Neural progenitor cell (in vitro differentiated cells): ENCODE data around the gene CACNB4. TPM values are rescaled to one million over a fixed set of nuclear protein-coding genes. Genes with fewer than 3 reads are reported as not detected.
A peak's percentile ranks its signal among the peaks of the same experiment; 100 is the strongest.
"Not testable (repeated sequence)": the region's sequence is repeated elsewhere in the genome, so short reads cannot be mapped to it uniquely, and the experiment has no call there.

Source experiments
- DNase-seq: peaks from one replicate; pipeline ENCODE4 v3.0.0-alpha.2; 2016; ENCODE audit warnings: low spot score
- H2AFZ ChIP-seq: fragments of 200-600 bp; sonication (generic); replicated peaks from 2 replicates; pipeline ENCODE4 v1.6.1; 2016; ENCODE audit warnings: antibody characterized with exemption
- H3F3A ChIP-seq: fragments of 200-600 bp; sonication (generic); 2 replicates; pipeline ENCODE4 v1.6.1; 2016; ENCODE audit warnings: antibody characterized with exemption, low read depth
- H3K27ac ChIP-seq: fragments of 200-600 bp; sonication (generic); 2 replicates; pipeline ENCODE4 v1.5.1; 2016; ENCODE audit warnings: mild to moderate bottlenecking
- H3K27me3 ChIP-seq: fragments of 200-600 bp; sonication (generic); 2 replicates; pipeline ENCODE4 v1.6.1; 2016; ENCODE audit warnings: mild to moderate bottlenecking, moderate library complexity
- H3K36me3 ChIP-seq: fragments of 200-600 bp; sonication (generic); 2 replicates; pipeline ENCODE4 v1.5.1; 2016
- H3K4me1 ChIP-seq: fragments of 200-600 bp; sonication (generic); 2 replicates; pipeline ENCODE4 v1.6.1; 2016; ENCODE audit warnings: mixed run types
- H3K4me2 ChIP-seq: fragments of 200-600 bp; sonication (generic); 2 replicates; pipeline ENCODE4 v1.6.1; 2016
- H3K4me3 ChIP-seq: fragments of 200-600 bp; sonication (generic); 2 replicates; pipeline ENCODE4 v1.5.1; 2016
- H3K79me2 ChIP-seq: fragments of 200-600 bp; sonication (generic); 2 replicates; pipeline ENCODE4 v1.6.1; 2016; ENCODE audit warnings: low read depth
- H3K9ac ChIP-seq: fragments of 200-600 bp; sonication (generic); 2 replicates; pipeline ENCODE4 v1.6.1; 2016
- H3K9me3 ChIP-seq: fragments of 200-600 bp; sonication (generic); 2 replicates; pipeline ENCODE4 v1.5.1; 2016; ENCODE audit warnings: low read depth
- H4K20me1 ChIP-seq: fragments of 200-600 bp; sonication (generic); 2 replicates; pipeline ENCODE4 v1.6.1; 2016; ENCODE audit warnings: low read depth
- H3K27ac Mint-ChIP-seq: 3 replicates; pipeline ENCODE4 v1.8.0; 2021; ENCODE audit warnings: mixed read lengths
- H3K27me3 Mint-ChIP-seq: 2 replicates; pipeline ENCODE4 v1.8.0; 2022; ENCODE audit warnings: low read depth, mild to moderate bottlenecking, inconsistent platforms, moderate library complexity, mixed read lengths; ENCODE audit not compliant: insufficient read depth
- H3K36me3 Mint-ChIP-seq: 3 replicates; pipeline ENCODE4 v1.8.0; 2021; ENCODE audit warnings: mixed read lengths
- H3K4me1 Mint-ChIP-seq: 3 replicates; pipeline ENCODE4 v1.8.0; 2021; ENCODE audit warnings: mixed read lengths
- H3K4me3 Mint-ChIP-seq: 3 replicates; pipeline ENCODE4 v1.8.0; 2021; ENCODE audit warnings: mild to moderate bottlenecking, moderate library complexity, mixed read lengths
- H3K9me3 Mint-ChIP-seq: 3 replicates; pipeline ENCODE4 v1.8.0; 2020; ENCODE audit warnings: mixed read lengths
- EZH2 ChIP-seq: fragments of 200-600 bp; sonication (generic); IDR thresholded peaks from 2 replicates; pipeline ENCODE4 v1.6.1; 2017; ENCODE audit warnings: antibody characterized with exemption, mild to moderate bottlenecking, moderate library complexity
- EZH2phosphoT487 ChIP-seq: fragments of 200-600 bp; sonication (generic); IDR thresholded peaks from 2 replicates; pipeline ENCODE4 v1.6.1; 2017; ENCODE audit warnings: antibody characterized with exemption
- total RNA-seq: library from RNA; depleted of rRNA; stranded (reverse); fragments of >200 nt; gene quantifications from 2 replicates; pipeline ENCODE4 v1.2.3, GENCODE V29; 2015; ENCODE audit warnings: low replicate concordance
- TF ChIP-seq, protein P1 (sequence below): fragments of 200-600 bp; sonication (generic); IDR thresholded peaks from 2 replicates; pipeline ENCODE4 v1.5.1; 2017; ENCODE audit warnings: antibody characterized with exemption, mild to moderate bottlenecking

The CACNB4 gene
- total RNA-seq, 1 donor from 2014 or later, result 14.2 TPM

DNA sequence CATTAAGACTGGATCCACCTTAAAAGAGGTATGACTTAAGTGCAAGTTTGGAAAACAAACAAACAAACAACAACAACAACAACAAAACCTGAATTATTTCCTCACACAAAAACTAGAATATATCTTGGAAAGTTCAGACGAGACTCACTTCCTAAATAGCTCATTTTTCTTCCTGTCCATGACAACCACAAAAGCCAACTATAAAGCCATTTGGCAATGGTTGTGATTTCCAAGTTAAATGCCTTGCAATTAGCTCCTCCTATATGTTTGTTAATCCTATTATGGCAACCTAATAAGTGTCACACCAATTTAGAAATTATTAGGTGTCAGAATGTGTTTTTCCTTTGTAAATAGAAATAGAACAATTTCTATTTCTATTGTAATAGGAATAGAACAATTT lies 179.1 kb downstream of the CACNB4 start:
- Histone ChIP-seq H3F3A (no peaks in the 10 kb centered on the region), H4K20me1 (no peaks in the 10 kb centered on the region), H3K27ac (no peak overlapping the region), H3K4me1 (no peaks in the 10 kb centered on the region), H3K4me2 (no peak overlapping the region), H3K36me3 (no peaks in the 10 kb centered on the region), H3K79me2 (no peaks in the 10 kb centered on the region), H3K9ac (no peak overlapping the region), H3K9me3 (no peaks in the 10 kb centered on the region), H2AFZ (no peak overlapping the region), H3K27me3 (no peaks in the 10 kb centered on the region), H3K4me3 (no peak overlapping the region)
- Mint-ChIP-seq H3K9me3 (peaks cover 2% of the 10 kb centered on the region), H3K27me3 (no peaks in the 10 kb centered on the region), H3K4me1 (no peaks in the 10 kb centered on the region), H3K27ac (peak overlapping the region; percentile 31), H3K4me3 (no peak overlapping the region), H3K36me3 (no peaks in the 10 kb centered on the region)
- no peak for DNase-seq
- TF ChIP-seq, protein P1, sequence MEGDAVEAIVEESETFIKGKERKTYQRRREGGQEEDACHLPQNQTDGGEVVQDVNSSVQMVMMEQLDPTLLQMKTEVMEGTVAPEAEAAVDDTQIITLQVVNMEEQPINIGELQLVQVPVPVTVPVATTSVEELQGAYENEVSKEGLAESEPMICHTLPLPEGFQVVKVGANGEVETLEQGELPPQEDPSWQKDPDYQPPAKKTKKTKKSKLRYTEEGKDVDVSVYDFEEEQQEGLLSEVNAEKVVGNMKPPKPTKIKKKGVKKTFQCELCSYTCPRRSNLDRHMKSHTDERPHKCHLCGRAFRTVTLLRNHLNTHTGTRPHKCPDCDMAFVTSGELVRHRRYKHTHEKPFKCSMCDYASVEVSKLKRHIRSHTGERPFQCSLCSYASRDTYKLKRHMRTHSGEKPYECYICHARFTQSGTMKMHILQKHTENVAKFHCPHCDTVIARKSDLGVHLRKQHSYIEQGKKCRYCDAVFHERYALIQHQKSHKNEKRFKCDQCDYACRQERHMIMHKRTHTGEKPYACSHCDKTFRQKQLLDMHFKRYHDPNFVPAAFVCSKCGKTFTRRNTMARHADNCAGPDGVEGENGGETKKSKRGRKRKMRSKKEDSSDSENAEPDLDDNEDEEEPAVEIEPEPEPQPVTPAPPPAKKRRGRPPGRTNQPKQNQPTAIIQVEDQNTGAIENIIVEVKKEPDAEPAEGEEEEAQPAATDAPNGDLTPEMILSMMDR, result no peak
- TF ChIP-seq EZH2phosphoT487 (no peak), EZH2 (no peak)

DNA sequence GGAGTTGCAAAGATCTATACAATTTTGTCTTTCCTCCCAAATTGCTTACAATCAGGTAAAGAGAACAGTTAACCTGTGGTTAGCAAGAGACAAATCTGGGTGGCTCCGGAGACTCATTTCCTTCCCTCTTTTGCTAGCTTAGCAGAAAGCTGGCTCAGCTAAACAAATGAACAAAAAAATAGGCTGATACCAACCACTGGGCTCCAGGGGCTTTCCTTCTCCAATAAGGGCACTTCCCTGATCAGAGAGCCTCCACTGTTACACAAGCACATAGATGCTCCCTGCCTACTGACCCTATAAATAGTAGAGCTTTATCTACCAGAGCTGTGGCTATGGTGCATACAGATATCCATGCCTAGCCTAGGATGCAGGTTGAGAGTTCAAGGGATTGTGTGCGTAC lies 180.5 kb downstream of the CACNB4 start:
- H3K4me1 ChIP-seq, result no peaks in the 10 kb centered on the region
- Mint-ChIP-seq H3K27ac (no peak overlapping the region), H3K36me3 (peaks cover 4% of the 10 kb centered on the region), H3K27me3 (no peaks in the 10 kb centered on the region), H3K9me3 (peaks cover 6% of the 10 kb centered on the region), H3K4me1 (peaks cover 3% of the 10 kb centered on the region), H3K4me3 (no peak overlapping the region)
- H2AFZ ChIP-seq, result no peak overlapping the region
- TF ChIP-seq, protein P1, result no peak
- TF ChIP-seq EZH2phosphoT487, result no peak
- H3K36me3 ChIP-seq, result no peaks in the 10 kb centered on the region
- no peaks in the 10 kb centered on the region for H3K27me3 ChIP-seq
- no peak overlapping the region for H3K9ac ChIP-seq
- no peak overlapping the region for H3K27ac ChIP-seq
- DNase-seq, result no peak
- H3K79me2 ChIP-seq, result no peaks in the 10 kb centered on the region
- H3K9me3 ChIP-seq, result no peaks in the 10 kb centered on the region
- H4K20me1 ChIP-seq, result no peaks in the 10 kb centered on the region
- no peak overlapping the region for H3K4me3 ChIP-seq
- H3K4me2 ChIP-seq, result no peak overlapping the region
- no peaks in the 10 kb centered on the region for H3F3A ChIP-seq

DNA sequence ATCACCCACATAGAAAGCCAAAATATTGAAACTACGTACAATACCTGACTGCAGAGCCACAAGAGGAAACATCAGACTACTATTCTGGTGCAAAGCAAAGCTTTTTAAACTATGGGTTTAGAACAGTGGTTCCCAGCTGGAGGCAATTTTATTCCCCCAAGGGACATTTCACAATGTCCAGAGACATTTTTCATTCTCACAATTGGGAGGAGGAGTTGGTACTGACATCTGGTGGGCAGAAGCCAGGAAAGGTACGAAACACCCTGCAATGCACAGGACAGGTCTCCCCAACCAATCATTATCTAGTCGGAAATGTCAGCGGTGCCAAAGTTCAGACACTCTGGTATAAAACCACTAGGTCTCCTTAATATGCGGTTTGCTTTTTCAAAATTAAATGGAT lies 182.2 kb downstream of the CACNB4 start:
- H3K4me2 ChIP-seq, result no peak overlapping the region
- TF ChIP-seq EZH2phosphoT487, result no peak
- TF ChIP-seq, protein P1, result no peak
- TF ChIP-seq EZH2, result no peak
- no peaks in the 10 kb centered on the region for H3K27me3 ChIP-seq
- DNase-seq, result no peak
- H3K36me3 ChIP-seq, result no peaks in the 10 kb centered on the region
- peaks cover 3% of the 10 kb centered on the region for H3K4me1 Mint-ChIP-seq
- H3K79me2 ChIP-seq, result no peaks in the 10 kb centered on the region
- no peak overlapping the region for H2AFZ ChIP-seq
- no peak overlapping the region for H3K27ac ChIP-seq
- no peaks in the 10 kb centered on the region for H3K9me3 ChIP-seq
- H3K4me3 Mint-ChIP-seq, result no peak overlapping the region
- no peaks in the 10 kb centered on the region for H3F3A ChIP-seq
- H4K20me1 ChIP-seq, result no peaks in the 10 kb centered on the region
- H3K9ac ChIP-seq, result no peak overlapping the region
- H3K27ac Mint-ChIP-seq, result no peak overlapping the region
- peaks cover 4% of the 10 kb centered on the region for H3K36me3 Mint-ChIP-seq
- no peak overlapping the region for H3K4me3 ChIP-seq
- no peaks in the 10 kb centered on the region for H3K4me1 ChIP-seq
- no peaks in the 10 kb centered on the region for H3K27me3 Mint-ChIP-seq
- peaks cover 12% of the 10 kb centered on the region for H3K9me3 Mint-ChIP-seq

DNA sequence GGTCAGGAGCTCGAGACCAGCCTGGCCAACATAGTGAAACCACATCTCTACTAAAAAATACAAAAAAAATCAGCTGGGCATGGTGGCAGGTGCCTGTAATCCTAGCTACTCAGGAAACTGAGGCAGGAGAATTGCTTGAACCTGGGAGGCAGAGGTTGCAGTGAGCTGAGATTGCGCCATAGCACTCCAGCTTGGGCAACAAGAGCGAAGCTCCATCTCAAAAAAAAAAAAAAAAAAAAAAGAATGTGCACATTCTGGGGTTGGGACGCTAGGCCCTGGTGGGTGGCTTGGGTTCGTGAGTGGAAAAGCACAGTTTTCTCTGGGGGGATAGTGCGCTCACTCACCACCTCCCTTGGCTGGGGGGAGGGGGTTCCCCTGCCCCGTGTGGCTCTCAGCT lies 183.2 kb downstream of the CACNB4 start:
- not testable (repeated sequence) for H3K4me2 ChIP-seq, H3K4me3 ChIP-seq, H4K20me1 ChIP-seq, H3K9ac ChIP-seq, H3K27me3 ChIP-seq, H3K4me1 Mint-ChIP-seq, H3K79me2 ChIP-seq, H3K36me3 ChIP-seq, H3K4me1 ChIP-seq, H3K27ac ChIP-seq, H3K36me3 Mint-ChIP-seq, H3K27ac Mint-ChIP-seq, H3K9me3 ChIP-seq, H3K27me3 Mint-ChIP-seq, H3K4me3 Mint-ChIP-seq, DNase-seq, H3F3A ChIP-seq, H2AFZ ChIP-seq
- H3K9me3 Mint-ChIP-seq, result peaks cover 16% of the 10 kb centered on the region
